AG04449 (cell line): ENCODE measurements around the gene SULT1B1.

Experiments
- CTCF ChIA-PET: fragments of 350-600 bp; formaldehyde crosslinking; extraction: SDS; loops from one replicate; lab custom pipeline; 2021; ENCODE audit warnings: antibody characterized with exemption; lab: Yijun Ruan, JAX
- POLR2A ChIA-PET: fragments of 400-600, 350-600 bp; formaldehyde crosslinking; extraction: SDS; loops from one replicate; lab custom pipeline; 2020; ENCODE audit warnings: antibody characterized with exemption, inconsistent platforms; lab: Yijun Ruan, JAX
- DNase-seq: peaks from one replicate; pipeline ENCODE4 v3.0.0-alpha.2; 2010; ENCODE audit warnings: low read depth, low spot score
- H3K4me3 ChIP-seq: 2 replicates; pipeline ENCODE4 v1.5.1; 2011; ENCODE audit warnings: low read depth, mild to moderate bottlenecking, control low read depth, low read length
- CTCF ChIP-seq: IDR thresholded peaks from one replicate; pipeline ENCODE4 v1.5.1; 2011; ENCODE audit warnings: mild to moderate bottlenecking, moderate library complexity, low read length, control low read depth, inconsistent platforms; ENCODE audit not compliant: insufficient read depth; ENCODE audit errors: missing control alignments

The SULT1B1 gene

GRCh38 chr4:69757464-69757863, 3.0 kb downstream of the SULT1B1 start:
- H3K4me3 ChIP-seq, result no peak overlapping the region
- DNase-seq, result no peak
- CTCF ChIA-PET, result no interaction called here
- POLR2A ChIA-PET, result interaction anchor here (0.7 kb wide), 1 partner anchor 25 kb away, joined by 3 read pairs; no protein-coding TSS in a partner anchor
- TF ChIP-seq CTCF, result no peak

- no peak for TF ChIP-seq CTCF
- ChIA-PET CTCF (no interaction called here), POLR2A (no interaction called here)
- no peak for DNase-seq
- no peak overlapping the region for H3K4me3 ChIP-seq
Measured at GRCh38 chr4:69754926-69755580, 5.4 kb downstream of the SULT1B1 start.

- ChIA-PET POLR2A (no interaction called here), CTCF (interaction anchor here (1.4 kb wide), 1 partner anchor 11 kb away, joined by 4 read pairs; no protein-coding TSS in a partner anchor)
- TF ChIP-seq CTCF, result no peak
- no peak overlapping the region for H3K4me3 ChIP-seq
- DNase-seq, result no peak
Measured at GRCh38 chr4:69753686-69754085, 6.7 kb downstream of the SULT1B1 start.

- ChIA-PET POLR2A (no interaction called here), CTCF (no interaction called here)
- H3K4me3 ChIP-seq, result no peak overlapping the region
- TF ChIP-seq CTCF, result no peak
- no peak for DNase-seq
Measured at GRCh38 chr4:69750346-69750745, 10.1 kb downstream of the SULT1B1 start.

- no peak for DNase-seq
- ChIA-PET POLR2A (no interaction called here), CTCF (no interaction called here)
- H3K4me3 ChIP-seq, result no peak overlapping the region
- TF ChIP-seq CTCF, result no peak
Measured at GRCh38 chr4:69749771-69750170, 10.6 kb downstream of the SULT1B1 start.

GRCh38 chr4:69748173-69748572, 12.2 kb downstream of the SULT1B1 start:
- TF ChIP-seq CTCF, result no peak
- CTCF ChIA-PET, result no interaction called here
- POLR2A ChIA-PET, result no interaction called here
- no peak for DNase-seq
- H3K4me3 ChIP-seq, result no peak overlapping the region
